ENCODE results near the gene ZNF488. TPM values are rescaled to one million over a fixed set of nuclear protein-coding genes. Genes with fewer than 3 reads are reported as not detected.
"Not testable (repeated sequence)": the region's sequence is repeated elsewhere in the genome, so short reads cannot be mapped to it uniquely, and the experiment has no call there.

ZNF488 gene
- total RNA-seq, 4 donors from 2014 or later, result 0.11 TPM; not detected in 3

GRCh38 chr10:47397256-47397655 is 13.2 kb upstream of the ZNF488 start:
- H3K9me3 ChIP-seq, result no peaks in the 10 kb centered on the region
- H3K36me3 ChIP-seq, result no peaks in the 10 kb centered on the region
- 88% methylated on average over 6 of the region's 6 CpGs for WGBS
- peaks cover 0 to 5% (median 2%) of the 10 kb centered on the region in 4 donors for H3K4me1 ChIP-seq
- peak; percentile 47 for DNase-seq (ENCODE audit: extremely low spot score)
- no peak for TF ChIP-seq POLR2A (IDR thresholded peaks at IDR 0.05; ENCODE audit: low read depth)
- no peak for TF ChIP-seq EP300 (IDR thresholded peaks at IDR 0.05)
- no peak for TF ChIP-seq POLR2AphosphoS5 (IDR thresholded peaks at IDR 0.05)
- TF ChIP-seq, protein P1, sequence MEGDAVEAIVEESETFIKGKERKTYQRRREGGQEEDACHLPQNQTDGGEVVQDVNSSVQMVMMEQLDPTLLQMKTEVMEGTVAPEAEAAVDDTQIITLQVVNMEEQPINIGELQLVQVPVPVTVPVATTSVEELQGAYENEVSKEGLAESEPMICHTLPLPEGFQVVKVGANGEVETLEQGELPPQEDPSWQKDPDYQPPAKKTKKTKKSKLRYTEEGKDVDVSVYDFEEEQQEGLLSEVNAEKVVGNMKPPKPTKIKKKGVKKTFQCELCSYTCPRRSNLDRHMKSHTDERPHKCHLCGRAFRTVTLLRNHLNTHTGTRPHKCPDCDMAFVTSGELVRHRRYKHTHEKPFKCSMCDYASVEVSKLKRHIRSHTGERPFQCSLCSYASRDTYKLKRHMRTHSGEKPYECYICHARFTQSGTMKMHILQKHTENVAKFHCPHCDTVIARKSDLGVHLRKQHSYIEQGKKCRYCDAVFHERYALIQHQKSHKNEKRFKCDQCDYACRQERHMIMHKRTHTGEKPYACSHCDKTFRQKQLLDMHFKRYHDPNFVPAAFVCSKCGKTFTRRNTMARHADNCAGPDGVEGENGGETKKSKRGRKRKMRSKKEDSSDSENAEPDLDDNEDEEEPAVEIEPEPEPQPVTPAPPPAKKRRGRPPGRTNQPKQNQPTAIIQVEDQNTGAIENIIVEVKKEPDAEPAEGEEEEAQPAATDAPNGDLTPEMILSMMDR (IDR thresholded peaks at IDR 0.05), result no peak
- H3K4me3 ChIP-seq, result no peak overlapping the region
- intact Hi-C loops (cut with DNase I), result no loop called here
- H3K27me3 ChIP-seq, result no peaks in the 10 kb centered on the region
- no peak overlapping the region for H3K27ac ChIP-seq (replicated peaks in 1 of 4)

DNA sequence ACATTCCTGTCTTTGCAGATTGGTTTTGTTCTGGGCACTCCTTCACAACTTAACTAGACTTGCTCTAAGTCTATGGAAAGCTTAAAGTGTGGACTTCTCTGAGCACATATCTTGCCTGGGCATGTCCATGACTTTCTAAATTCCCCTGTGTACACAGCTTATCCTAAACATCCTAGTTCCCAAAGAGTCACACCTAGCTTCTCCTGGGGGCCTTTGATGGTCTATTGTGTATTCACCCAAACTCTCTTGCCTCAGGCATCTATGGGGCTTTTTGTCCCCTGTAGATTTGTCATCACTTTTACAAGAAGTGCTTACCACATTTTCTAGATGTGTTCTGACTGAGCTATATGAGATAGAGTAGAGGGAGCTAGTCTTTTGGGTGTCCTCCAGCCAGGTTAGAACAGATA is 12.2 kb upstream of the ZNF488 start:
- H3K27ac ChIP-seq (replicated peaks in 1 of 4), result no peak overlapping the region
- H3K9me3 ChIP-seq, result no peaks in the 10 kb centered on the region
- DNase-seq (ENCODE audit: extremely low spot score), result peak; percentile 47
- no peaks in the 10 kb centered on the region for H3K4me1 ChIP-seq
- H3K27me3 ChIP-seq, result no peaks in the 10 kb centered on the region
- H3K4me3 ChIP-seq, result no peak overlapping the region
- no peak for TF ChIP-seq POLR2AphosphoS5 (IDR thresholded peaks at IDR 0.05)
- TF ChIP-seq POLR2A (IDR thresholded peaks at IDR 0.05; ENCODE audit: low read depth), result no peak
- TF ChIP-seq EP300 (IDR thresholded peaks at IDR 0.05), result no peak
- TF ChIP-seq, protein P1 (IDR thresholded peaks at IDR 0.05), result no peak
- H3K36me3 ChIP-seq, result no peaks in the 10 kb centered on the region
- intact Hi-C loops (cut with DNase I), result no loop called here

DNA sequence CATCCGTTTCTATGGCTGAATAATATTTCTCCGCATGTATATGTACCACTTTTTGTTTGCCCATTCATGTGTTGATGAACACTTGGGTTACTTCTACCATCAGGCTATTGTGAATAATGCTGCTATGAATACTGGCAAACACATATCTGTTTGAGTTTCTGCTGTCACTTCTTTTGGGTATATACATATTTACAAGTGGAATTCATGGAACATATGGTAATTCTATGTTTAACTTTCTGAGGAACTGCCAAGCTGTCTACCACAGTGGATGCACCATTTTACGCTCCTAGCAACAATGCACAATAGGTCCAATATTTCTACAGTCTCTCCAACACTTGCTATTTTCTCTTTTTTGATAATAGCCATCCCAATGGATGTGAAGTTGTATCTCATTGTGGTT is 5.5 kb upstream of the ZNF488 start:
- no peak for DNase-seq (ENCODE audit: extremely low spot score)
- H3K9me3 ChIP-seq, result no peaks in the 10 kb centered on the region
- intact Hi-C loops (cut with DNase I), result no loop called here
- no peak overlapping the region for H3K4me3 ChIP-seq
- WGBS, result 93% methylated on average over 3 of the region's 3 CpGs
- no peak overlapping the region for H3K27ac ChIP-seq (replicated peaks in 1 of 4)
- no peak for TF ChIP-seq EP300 (IDR thresholded peaks at IDR 0.05)
- TF ChIP-seq, protein P1 (IDR thresholded peaks at IDR 0.05), result no peak
- TF ChIP-seq POLR2AphosphoS5 (IDR thresholded peaks at IDR 0.05), result no peak
- no peak for TF ChIP-seq POLR2A (IDR thresholded peaks at IDR 0.05; ENCODE audit: low read depth)
- H3K27me3 ChIP-seq, result no peaks in the 10 kb centered on the region
- no peaks in the 10 kb centered on the region for H3K36me3 ChIP-seq
- H3K4me1 ChIP-seq, result peaks cover 0 to 6% (median 6%) of the 10 kb centered on the region in 4 donors

GRCh38 chr10:47388879-47389278 is 4.8 kb upstream of the ZNF488 start:
- DNase-seq (ENCODE audit: extremely low spot score), result no peak
- Histone ChIP-seq H3K9me3 (no peaks in the 10 kb centered on the region), H3K27ac (replicated peaks in 1 of 4) (no peak overlapping the region), H3K4me3 (no peak overlapping the region), H3K36me3 (no peaks in the 10 kb centered on the region), H3K27me3 (no peaks in the 10 kb centered on the region), H3K4me1 (peaks cover 0 to 10% (median 9%) of the 10 kb centered on the region in 4 donors)
- WGBS, result 92% methylated on average over 4 of the region's 4 CpGs
- intact Hi-C loops (cut with DNase I), result no loop called here
- no peak for TF ChIP-seq EP300 (IDR thresholded peaks at IDR 0.05)
- TF ChIP-seq, protein P1 (IDR thresholded peaks at IDR 0.05), result no peak
- no peak for TF ChIP-seq POLR2A (IDR thresholded peaks at IDR 0.05; ENCODE audit: low read depth)
- TF ChIP-seq POLR2AphosphoS5 (IDR thresholded peaks at IDR 0.05), result no peak

GRCh38 chr10:47386104-47386503 is 2.0 kb upstream of the ZNF488 start:
- intact Hi-C loops (cut with DNase I); H3K36me3 ChIP-seq; H3K27ac ChIP-seq (replicated peaks in 1 of 4); H3K27me3 ChIP-seq; H3K4me3 ChIP-seq; DNase-seq (ENCODE audit: extremely low spot score); H3K9me3 ChIP-seq: not testable (repeated sequence)
- H3K4me1 ChIP-seq, result peaks cover 0 to 15% (median 13%) of the 10 kb centered on the region in 4 donors
- 100% methylated on average over 2 of the region's 2 CpGs for WGBS

Measured in esophagus muscularis mucosa (tissue), 4 donors.